CD4-positive, alpha-beta T cell treated with Interleukin-2 at 100 ng/mL for 4 hours (primary cell): ENCODE measurements around the gene EXOSC2.
A peak's percentile ranks its signal among the peaks of the same experiment; 100 is the strongest.

Source experiments
- DNase-seq: peaks from one replicate; pipeline ENCODE4 v3.0.0-alpha.2; 2020; ENCODE audit warnings: low spot score

Gene EXOSC2, protein sequence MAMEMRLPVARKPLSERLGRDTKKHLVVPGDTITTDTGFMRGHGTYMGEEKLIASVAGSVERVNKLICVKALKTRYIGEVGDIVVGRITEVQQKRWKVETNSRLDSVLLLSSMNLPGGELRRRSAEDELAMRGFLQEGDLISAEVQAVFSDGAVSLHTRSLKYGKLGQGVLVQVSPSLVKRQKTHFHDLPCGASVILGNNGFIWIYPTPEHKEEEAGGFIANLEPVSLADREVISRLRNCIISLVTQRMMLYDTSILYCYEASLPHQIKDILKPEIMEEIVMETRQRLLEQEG

DNA sequence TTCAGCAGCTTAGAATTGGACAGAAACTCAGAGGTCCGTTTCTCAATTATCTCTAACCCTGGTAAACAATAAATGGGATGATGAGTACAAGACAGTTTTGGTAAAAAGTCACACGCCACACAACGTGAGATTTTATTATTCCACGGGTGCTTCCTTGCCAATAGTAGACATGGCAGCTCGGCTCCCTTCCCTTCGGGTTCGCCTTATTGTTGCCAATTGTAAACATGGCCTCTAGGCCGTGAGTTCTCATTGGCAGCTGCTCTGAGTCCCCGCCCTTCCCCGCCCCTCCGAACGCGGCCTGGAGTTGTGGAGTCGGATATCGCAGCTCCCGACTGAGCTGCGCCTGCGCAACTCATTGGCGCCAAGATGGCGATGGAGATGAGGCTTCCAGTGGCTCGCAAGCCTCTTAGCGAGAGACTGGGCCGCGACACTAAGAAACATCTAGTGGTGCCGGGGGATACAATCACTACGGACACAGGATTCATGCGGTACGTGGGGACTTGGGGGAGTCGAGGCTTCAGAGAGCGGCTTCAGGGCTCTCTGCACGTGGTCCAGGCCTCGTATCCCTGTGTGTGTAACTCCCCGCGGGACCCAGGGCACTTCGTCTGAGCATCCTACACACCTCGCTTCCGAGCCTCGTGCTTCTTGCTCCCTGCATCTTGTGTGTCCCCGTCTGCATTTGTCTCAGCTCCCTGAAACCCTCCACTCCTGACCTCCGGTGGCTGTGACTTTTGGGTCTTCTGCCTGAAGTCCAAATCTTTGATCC, at the start of gene EXOSC2:
EXOSC2 (plus strand) TSS at position 355 of the 766 bp plus-strand sequence; CDS start at position 367, 12 bp downstream.
- peak; percentile 99 for DNase-seq

DNA sequence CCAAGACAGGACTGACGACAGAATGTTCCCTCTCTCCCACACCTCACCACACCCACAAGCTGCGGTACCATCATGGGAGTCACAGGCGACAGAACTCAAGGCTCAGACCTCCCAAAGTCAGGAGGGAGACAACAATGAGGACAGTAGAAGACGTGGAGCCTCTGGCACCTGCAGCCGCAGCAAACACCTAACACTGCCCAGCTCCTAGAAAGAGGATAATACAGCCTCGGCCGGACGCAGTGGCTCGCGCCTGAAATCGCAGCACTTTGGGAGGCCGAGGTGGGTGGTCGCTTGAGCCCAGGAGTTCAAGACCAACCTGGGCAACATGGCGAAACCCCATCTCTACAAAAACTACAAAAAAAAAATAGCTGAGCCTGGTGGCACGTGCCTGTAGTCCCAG, 42.4 kb upstream of the EXOSC2 start:
- DNase-seq: no peak

DNA sequence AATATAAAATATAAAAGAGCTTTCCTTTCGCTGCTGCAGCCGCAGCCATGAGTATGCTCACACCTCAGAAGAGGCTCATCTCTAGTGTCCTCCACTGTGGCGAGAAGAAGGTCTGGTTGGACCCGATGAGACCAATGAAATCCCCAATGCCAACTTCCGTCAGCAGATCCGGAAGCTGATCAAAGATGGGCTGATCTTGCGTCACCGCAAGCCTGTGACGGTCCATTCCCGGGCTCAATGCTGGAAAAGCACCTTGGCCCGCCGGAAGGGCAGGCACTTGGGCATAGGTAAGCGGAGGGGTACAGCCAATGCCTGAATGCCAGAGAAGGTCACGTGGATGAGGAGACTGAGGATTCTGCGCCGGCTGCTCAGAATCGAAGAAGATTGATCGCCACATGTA, 41.8 kb upstream of the EXOSC2 start:
- no peak for DNase-seq

DNA sequence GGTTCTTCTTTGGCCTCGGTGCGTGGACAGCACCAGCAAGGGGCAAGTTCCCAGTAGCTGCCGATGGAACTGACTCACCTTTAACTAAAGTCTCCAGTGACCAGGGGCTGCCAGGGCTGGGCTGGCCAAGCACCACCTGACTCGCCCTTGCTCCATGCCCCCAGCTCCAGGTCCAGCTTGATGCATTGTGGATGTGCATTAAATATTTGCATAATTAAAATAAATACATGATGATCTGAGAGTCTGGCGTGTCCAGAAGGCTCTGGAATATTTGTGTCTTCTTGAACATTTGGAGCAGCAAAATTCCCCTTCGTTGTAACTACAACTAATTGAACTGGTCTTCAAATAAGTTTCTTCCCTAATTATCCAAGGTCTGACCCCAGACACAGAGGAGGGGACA, 38.7 kb upstream of the EXOSC2 start:
- no peak for DNase-seq

DNA sequence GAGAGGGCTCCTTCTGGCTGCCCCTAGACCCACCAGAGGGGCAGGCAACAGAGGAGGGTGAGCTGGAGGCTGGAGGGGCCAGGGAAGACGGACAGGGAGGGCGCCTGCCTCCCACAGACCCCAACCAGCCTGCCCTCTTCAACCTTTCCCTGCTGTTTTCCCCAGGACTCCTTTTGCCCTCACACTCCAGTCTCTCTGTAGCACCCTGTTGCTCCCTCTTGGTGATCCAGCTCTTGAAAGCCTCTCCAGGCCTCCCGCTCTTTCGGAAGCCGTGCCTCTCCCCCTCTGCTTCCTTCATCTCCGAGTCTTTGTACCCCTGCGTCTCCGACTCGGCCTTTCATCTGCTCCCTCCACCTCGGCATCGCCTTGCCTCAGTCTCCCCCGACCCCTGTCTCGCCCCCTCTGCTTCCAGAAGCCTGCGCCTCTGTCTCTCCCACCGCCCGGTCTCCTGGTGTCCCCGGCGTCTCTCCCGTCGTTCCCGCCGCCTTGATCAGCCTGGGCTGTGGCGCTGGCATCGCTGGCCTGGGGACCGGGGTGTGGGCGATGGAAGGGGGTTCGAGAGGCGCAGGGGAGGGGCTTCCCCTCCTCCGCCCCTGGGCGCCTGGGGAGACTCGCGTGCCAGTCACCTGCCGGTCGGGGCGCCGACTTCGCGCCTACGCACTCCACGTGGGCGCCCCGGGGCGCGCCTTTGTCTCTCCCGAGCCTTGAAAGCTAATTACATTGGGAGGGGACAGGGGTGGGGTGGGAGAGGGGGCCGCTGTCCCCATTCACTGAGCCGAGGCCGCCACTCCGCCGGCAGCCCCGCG, 34.5 kb upstream of the EXOSC2 start:
- DNase-seq: no peak

DNA sequence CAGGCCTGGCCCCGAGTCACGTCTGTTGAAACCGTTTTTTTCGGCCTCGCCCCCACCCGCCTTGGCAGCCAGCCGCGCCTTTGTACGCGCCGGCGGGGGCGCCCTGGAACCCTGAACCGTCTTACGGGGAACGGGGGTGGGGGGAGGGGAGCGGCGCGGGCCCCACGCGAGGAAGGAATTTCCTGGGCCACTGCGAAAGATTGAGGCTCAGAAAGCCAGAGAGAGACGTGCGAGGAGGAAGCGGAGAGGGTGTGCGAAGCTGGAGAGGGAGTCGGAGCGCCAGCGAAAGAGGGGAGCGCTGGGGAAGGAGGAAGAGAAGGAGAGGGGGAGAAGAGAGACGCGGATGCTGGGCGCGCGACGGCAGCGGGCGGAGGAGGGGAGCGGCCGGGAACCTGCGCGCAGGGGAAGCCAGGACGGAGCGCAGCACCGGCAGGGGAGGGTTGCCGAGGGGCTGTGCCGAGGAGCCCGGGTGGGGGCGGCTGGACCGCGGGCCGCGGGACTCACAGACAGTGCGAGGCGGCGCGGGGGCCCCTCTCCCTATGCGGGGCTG, 33.8 kb upstream of the EXOSC2 start:
- DNase-seq: no peak

DNA sequence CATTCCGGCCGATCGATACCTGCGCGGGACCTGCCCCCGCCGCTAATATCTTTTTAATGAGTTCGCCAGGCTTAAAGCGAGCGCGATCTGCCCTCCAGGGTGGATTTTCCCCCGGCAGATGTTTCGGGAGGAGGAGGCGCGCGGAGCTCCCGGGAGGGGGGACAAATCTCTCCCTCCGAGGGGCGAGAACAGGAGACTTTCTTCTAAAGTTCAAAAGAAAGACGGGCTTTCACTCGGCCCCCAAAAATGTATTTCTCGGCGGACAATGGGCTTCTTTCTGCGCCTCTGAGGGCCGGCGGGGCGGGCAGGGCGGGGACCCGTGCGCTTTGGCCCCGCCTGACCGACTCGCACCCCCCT, 33.3 kb upstream of the EXOSC2 start:
- no peak for DNase-seq

DNA sequence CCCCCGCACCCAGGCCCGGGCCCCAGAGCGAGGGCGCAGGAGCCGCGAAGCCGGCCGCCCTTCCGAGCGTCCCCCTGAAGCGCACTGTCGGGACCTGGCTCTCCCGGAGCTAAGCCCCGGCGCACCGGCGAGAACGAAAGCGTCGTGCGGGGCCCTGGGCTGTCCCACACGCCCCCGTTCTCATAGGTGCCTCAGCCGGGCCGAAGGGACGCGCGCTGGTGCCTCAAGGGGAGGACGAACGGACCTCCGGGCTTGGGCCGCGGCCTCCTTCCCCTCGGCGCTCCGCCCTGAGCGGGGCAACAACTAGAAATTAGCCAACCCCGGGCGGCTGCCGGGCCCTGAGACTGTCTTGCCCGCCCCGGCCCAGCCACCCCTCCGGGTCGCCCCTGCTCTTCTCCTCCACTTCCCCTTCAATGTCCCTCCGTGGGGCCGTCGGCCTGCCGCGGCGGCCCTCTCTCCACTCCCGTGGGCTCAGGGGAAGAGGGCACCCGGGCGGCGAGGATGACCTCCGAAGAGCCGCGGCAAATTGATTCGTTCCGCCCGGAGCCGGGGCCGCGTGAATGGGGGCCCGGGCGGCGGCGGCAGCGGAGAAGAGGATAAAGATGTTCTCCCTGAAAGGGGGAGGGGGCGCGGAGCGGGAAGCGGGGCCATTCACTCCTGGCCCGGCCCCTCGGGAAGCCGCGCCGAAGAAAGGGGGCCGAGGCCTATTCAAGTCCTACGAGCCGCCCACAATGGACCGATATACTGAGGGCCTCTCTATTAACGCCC, 32.7 kb upstream of the EXOSC2 start:
- no peak for DNase-seq

DNA sequence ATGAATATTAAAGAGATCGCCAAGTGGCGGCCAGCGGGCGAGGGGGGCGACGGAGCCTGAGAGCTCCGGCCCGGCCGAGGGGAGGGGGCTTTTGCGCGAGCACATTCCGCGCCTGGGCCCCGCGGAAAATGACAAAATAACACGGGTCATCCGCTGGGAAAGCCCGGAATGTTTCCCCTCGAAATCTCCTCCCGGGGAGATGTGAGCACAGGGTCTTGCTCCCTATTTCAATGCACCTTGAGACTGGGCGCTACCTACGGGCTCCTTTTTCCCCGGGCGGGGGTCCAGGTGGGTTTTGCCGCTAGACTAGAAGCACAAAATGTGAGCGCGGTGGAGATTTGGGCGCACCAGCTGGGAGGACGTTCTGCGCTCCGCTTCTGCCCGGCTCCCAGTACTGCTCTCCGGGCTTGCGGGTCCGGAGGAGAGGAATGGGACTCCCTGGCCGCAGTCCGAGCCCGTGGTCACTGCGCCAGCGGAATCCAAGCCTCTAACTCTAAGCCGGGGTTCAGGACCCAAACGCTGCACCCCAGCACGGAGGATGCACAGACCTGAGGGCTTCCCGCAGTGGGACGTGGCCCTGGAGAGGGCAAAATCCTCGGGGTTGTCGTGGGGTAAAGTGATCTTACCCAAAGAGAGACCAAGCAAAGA, 32.0 kb upstream of the EXOSC2 start:
- DNase-seq: no peak

DNA sequence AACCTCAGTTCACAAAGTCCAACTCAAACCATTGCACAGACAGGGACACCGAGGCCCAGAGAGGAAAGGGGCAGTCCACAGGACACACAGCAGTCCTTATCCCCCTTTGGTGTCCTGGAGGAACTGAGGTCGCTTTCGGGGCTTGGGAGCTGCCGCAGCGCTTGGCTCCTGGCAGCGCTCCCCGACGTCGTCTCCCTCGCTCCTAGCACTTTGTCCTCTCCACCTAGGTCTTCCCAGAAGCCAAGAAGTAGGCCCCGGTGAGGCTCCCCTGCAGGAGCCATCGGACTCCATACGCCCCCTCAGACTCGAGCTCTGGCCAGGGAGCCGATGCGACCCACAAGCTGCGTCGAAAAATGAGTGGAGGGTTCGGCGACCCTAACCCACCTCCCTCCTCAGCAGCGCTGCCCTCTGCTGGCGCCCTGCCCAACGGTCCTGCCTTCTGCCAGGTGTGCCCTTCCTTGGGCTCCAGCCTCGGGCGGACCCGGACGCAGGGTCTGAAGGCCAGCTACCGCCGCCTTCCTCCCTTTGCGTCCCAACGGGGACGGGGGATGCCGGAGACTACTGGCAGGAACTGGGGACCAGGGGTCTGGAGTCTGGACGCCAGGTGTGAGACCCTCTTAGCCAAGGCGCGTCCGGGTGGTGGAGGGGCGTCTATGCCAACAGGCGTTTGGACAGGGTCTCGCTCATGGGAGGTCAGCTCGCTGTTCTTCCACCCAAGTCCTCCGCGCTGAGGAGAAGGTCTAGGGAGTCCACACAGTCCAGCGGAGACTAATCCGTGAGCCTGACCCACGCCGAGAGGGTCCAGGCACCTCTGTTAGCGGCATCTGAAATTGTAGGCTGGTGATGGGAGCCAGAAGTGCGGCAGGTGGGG, 31.2 kb upstream of the EXOSC2 start:
- DNase-seq: no peak

DNA sequence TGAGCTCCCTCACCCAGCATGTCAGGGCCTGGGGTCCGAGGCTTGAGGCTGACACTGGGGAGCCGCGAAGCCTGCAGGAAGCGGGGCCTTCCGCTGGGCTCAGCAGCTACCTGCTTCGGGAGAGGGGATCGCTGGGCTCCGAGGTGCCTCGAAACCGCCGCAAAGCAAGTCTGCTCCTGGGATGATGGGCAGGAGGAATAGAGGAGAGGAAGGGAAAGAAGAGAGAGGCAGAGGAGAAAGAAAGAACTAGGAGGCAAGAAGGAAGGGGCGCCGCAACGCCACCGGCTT, 30.7 kb upstream of the EXOSC2 start:
- no peak for DNase-seq

DNA sequence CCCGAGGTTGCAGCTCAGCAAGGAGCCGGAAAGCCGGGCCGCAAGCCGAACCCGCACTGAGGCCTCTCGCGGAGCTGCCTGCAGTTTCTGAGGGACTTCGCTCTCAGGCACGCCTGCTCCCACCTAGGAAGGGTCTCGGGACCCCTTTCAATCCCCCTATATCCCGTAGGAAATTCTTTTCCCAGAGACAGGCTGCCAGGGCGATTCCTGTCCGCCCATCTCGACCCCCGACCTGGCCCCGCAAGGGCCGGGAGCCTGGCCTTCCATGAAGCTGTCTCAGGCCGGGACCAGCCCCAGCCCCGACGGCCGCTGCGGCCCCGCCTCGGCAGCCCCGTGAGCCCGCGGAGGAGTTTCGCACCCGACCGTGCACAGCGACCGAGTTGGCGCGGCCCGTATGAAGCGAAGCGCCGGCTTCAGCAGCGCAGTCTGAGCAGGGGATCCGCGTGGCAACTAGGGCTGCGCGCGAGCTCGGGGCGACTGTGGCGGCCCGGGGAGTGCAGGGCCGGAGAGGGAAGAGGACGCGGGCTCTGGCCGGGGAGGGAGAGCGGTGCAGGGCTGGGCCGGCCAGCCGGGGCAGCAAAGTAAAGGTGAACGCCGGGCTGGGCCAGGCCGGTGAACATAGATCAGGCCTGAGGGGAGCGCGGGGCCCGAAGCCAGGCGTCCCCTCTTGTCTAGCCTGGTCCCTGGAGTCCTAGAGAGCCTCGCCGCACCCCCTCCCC, 30.2 kb upstream of the EXOSC2 start:
- DNase-seq: no peak

DNA sequence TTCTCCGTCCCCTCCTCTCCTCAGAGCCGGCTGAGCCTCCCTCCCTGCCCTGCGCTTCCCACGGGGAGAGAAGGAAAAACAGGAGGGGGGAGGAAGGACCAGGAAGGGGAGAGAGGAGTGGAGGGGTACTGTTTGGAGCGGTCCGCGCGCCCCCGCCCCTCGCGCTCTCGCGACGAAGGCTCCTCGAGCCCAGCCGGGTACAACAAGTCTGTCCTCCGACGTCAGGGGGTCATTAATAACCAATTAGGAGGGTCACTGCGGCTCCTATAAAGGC, 29.7 kb upstream of the EXOSC2 start:
- no peak for DNase-seq

DNA sequence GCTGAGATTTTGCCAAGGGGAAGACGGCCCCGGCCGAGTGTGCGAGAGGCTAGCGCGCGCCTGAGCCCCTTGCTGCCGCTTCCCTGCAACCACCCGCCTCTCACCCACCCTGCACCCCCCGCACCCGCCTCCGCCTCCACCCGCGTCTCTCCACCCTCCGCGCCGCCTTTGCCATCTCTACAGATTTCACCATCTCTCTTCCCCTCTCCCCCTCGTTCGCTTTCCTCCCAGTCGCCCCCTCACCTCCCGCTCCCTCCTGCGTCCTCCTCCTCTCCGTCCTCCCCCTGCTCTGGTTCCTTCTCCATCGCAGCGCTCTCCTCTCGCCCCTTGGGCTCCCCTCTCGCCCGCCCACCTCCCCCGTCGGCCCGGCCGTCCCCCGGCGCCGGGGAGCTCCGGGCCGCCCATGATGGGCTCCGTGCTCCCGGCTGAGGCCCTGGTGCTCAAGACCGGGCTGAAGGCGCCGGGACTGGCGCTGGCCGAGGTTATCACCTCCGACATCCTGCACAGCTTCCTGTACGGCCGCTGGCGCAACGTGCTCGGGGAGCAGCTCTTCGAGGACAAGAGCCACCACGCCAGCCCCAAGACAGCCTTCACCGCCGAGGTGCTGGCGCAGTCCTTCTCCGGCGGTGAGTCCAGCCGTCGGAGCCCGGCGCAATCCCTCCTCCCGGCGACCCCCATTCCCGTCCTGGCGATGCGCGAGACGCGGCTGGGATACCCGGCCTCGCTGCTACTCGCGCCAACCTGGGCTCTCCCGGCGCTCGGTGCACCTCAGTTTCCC, 29.1 kb upstream of the EXOSC2 start, which contains the start of gene PRDM12:
PRDM12 (plus strand) TSS at position 344 of the 778 bp plus-strand sequence; CDS start at position 404, 60 bp downstream.
- DNase-seq: no peak

DNA sequence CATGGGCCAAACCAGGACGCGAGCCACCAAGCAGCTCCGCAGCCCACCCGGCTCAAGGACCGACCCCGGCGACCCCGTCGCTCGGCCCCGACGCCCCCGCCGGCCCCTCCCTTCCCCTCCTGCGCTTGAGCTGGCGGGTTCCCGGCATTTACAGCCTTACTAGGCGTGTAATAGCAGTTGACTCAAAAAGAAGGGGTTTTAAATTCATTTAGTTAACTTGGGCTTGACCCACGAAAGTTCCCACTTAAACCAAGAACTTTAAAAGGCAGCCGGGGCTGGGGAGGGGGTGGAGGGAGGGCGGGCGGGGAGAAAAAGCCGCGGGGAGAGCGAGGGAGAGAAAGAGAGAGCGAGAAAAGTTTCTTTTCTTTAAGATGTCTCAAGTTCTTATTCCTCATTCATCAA, 28.6 kb upstream of the EXOSC2 start:
- DNase-seq: no peak

DNA sequence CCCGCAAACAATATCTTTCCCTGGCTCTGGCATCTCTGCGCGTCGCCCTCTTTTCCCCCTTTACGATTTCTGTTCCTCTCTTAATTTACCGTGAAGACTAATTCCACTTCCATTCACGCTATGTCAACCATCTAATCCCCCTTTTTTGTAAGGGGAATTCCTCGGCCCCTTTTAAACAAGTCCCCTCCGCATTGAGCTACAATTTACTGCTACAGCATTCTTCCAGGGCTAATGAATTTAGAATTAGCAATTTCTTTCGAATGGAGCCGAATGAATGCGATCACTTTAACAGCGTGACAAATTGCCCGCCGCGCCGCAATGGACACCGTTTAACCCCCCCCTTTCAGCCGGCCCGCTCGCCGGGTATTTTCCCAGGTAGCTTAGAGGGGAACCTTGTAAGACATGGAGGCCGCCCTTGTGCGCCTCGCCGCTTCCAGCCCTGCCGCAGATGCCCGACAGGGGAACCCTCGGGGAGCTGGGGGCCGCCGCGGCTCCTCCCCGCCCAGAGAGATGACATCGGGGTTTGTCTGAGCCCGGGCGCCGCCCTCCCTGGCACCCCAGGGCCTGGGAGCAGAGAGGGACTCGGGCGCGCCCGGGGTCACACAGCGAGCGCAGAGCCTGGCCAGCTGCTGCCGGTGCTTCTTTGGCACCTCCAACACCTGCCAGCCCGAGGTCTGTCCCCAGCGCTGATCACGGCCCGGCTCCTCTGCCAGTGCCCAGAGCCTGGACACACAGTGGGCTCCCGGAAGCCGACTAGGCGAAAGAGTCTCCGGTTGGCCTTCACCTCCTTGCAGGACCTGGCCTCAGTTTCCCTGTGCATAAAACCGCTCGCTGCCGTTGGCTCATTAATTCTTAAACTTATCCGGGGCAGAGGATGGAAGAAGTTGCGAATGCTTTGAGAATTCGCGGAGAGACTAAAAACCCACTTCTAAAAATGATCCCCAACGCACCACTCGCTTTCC, 27.9 kb upstream of the EXOSC2 start:
- no peak for DNase-seq

DNA sequence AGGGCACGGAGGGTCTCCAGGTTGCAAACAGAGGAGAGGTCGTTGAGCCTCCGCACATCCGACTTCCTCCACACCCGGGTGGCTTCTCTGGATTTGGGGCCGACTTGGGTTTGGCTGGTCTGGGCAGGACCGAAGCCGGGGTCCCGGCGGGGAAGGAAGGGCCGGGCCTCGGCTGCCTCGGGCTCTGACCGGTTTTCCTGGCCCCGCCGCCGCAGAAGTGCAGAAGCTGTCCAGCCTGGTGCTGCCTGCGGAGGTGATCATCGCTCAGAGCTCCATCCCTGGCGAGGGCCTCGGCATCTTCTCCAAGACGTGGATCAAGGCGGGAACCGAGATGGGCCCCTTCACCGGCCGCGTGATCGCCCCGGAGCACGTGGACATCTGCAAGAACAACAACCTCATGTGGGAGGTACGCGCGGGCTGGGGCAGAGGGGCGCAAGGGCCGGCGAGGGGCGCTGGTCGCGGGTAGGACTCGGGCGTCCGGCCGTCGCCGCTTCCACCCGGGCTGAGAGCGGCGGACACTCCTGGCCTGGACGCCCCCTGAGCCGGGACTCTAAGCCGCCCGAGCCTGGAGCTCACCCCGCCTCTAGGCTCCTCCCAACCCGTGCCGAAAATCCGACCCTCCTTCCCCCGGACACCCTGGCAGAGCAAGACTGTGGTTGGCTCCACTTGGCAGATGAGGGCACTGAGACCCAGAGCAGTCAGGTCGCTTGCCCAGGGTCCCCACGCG, 27.0 kb upstream of the EXOSC2 start:
- DNase-seq: no peak

DNA sequence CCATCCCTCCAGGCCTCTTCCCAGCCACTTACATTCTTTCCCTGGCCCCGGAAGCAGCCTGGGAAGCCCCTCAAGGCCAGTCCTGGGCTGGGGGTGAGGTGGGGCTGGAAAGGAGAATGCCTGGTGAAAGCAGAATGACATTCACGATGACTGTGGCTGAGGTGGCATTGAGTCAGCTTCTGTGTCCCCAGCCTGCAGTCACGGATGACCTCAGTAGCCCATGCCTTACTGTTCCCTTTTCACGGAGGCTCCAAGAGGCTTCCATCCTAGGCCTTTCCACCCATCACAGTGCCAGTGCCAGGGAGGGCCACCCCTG, 26.5 kb upstream of the EXOSC2 start:
- DNase-seq: no peak
